Measurements from ENCODE around the gene C5orf52. TPM values are rescaled to one million over a fixed set of nuclear protein-coding genes. Genes with fewer than 3 reads are reported as not detected.
"Not testable (repeated sequence)": the region's sequence is repeated elsewhere in the genome, so short reads cannot be mapped to it uniquely, and the experiment has no call there.

C5orf52 gene
- total and polyA plus RNA-seq, 4 donors: not detected

DNA sequence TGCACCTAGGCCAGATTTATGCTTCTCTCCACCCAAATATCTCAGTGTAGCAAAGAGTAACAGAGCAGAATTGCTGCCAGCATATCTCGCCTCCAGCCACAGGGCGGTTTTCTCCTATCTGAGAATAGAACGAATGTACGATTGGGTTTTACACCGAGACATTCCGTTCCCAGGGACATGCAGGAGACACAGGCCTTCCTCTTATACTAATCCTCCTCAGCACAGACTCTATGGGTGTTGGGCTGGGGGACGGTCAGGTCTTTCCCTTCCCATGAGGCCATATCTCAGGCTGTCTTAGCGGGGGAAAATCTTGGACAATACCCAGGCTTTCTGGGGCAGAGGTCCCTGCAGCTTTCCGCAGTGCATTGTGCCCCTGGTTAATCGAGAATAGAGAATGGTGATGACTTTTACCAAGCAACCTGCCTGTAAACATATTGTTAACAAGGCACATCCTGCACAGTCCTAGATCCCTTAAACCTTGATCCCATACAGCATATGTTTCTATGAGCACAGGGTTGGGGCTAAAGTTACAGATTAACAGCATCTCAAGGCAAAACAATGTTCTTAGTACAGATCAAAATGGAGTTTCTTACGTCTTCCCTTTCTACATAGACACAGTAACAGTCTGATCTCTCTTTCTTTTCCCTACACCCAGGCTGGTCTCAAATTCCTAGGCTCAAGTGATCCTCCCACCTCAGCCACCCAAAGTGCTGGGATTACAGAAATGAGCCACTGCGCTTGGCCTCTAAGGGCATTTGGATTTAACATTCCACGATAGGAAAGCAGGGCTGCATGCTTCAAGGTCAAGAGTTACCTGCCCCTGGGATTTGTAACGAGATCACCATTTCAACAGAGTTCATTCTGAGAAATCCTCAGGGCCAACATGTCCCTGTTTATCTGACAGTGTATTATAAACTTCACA, 15.2 kb downstream of the C5orf52 start:
- H3K27me3 ChIP-seq (ENCODE audit: control insufficient read depth in 1 of 2, insufficient read depth in 2 of 2, low read length in 1 of 2); H3K27ac ChIP-seq (ENCODE audit: low read depth in 1 of 2, low read length in 2 of 2); intact Hi-C loops (cut with DNase I); H3K4me3 ChIP-seq (ENCODE audit: low read length in 2 of 2); H3K9me3 ChIP-seq (ENCODE audit: control insufficient read depth, low read length); H3K36me3 ChIP-seq (ENCODE audit: control insufficient read depth in 1 of 2, insufficient read depth in 2 of 2, low read length in 1 of 2); DNase-seq; ATAC-seq (ENCODE audit: low FRiP score); H3K4me1 ChIP-seq (ENCODE audit: control insufficient read depth in 1 of 2, insufficient read depth in 2 of 2, low read length in 2 of 2): not testable (repeated sequence)
- 83 to 86% methylated on average over 14 of the region's 14 CpGs for WGBS, 2 donors

DNA sequence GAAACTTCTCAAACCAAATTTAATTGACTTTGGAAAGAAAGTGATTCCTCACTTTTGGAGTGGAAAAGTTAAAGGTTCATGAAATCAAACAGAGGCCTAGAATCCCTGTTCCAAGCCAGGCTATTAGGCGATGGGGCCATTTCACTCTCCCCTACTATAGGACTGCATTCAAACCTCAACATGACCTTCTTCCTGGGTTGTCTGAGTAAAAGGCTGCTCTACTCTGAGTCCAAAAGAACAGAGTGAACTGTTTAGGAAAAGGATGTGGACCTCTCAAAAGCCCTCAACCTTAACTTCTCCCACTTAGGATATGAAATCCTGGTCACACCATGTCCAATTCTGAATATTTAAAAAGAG, 15.8 kb downstream of the C5orf52 start:
- no peak overlapping the region for H3K4me3 ChIP-seq (ENCODE audit: low read length in 2 of 2)
- no peaks in the 10 kb centered on the region for H3K9me3 ChIP-seq (ENCODE audit: control insufficient read depth, low read length)
- no peak for DNase-seq
- no peaks in the 10 kb centered on the region for H3K27me3 ChIP-seq (ENCODE audit: control insufficient read depth in 1 of 2, insufficient read depth in 2 of 2, low read length in 1 of 2)
- no peak for ATAC-seq (ENCODE audit: low FRiP score)
- intact Hi-C loops (cut with DNase I): no loop called here
- no peak overlapping the region for H3K27ac ChIP-seq (ENCODE audit: low read depth in 1 of 2, low read length in 2 of 2)
- no peaks in the 10 kb centered on the region for H3K4me1 ChIP-seq (ENCODE audit: control insufficient read depth in 1 of 2, insufficient read depth in 2 of 2, low read length in 2 of 2)
- no peaks in the 10 kb centered on the region for H3K36me3 ChIP-seq (ENCODE audit: control insufficient read depth in 1 of 2, insufficient read depth in 2 of 2, low read length in 1 of 2)
- WGBS, 2 donors: 95 to 96% methylated on average over 1 of the region's 1 CpG

DNA sequence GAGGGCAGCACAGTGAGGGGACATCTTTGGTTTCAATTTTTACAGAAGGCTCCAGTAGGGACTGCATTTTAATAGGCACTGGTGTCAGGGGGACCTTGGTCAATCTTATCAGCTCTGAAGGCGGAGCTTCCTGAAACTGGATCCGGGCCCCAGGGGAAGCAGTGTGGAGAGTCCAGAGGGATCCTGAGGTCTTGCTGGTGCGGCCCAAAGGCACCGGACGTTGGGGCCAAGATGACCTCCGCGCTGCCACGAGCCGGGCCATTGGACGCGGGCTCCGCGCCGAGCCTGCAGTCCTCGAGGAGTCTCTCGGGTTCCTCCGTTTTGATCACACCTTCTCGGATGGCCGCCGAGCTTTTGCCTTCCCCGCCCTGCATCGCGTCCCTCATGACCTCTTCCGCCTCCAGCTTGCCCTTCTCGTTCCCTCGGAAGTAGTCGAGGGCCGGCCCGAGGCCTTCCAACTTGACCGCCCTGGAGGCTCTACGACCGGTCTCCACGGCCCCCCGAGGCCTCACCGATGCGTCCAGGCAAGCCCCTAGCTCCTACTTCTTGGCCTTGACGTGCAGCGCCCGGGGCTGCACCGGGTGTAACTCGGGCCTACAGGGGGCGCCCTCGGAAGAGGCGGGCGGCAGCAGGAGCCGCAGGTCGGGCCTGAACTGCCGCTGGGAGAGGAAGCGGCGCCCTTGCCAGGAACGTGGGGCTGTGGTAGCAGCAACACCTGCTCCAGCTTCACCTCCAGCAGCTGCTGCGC, 18.8 kb downstream of the C5orf52 start:
- Histone ChIP-seq H3K27ac (ENCODE audit: low read depth in 1 of 2, low read length in 2 of 2) (no peak overlapping the region), H3K36me3 (ENCODE audit: control insufficient read depth in 1 of 2, insufficient read depth in 2 of 2, low read length in 1 of 2) (no peaks in the 10 kb centered on the region), H3K4me3 (ENCODE audit: low read length in 2 of 2) (no peak overlapping the region), H3K9me3 (ENCODE audit: control insufficient read depth, low read length) (no peaks in the 10 kb centered on the region), H3K27me3 (ENCODE audit: control insufficient read depth in 1 of 2, insufficient read depth in 2 of 2, low read length in 1 of 2) (no peaks in the 10 kb centered on the region), H3K4me1 (ENCODE audit: control insufficient read depth in 1 of 2, insufficient read depth in 2 of 2, low read length in 2 of 2) (no peaks in the 10 kb centered on the region)
- DNase-seq (peak in 1 of 2 donors; percentile 48), ATAC-seq (ENCODE audit: low FRiP score) (no peak)
- WGBS, 2 donors: 65 to 70% methylated on average over 44 to 52 of the region's 52 CpGs
- intact Hi-C loops (cut with DNase I): no loop called here

DNA sequence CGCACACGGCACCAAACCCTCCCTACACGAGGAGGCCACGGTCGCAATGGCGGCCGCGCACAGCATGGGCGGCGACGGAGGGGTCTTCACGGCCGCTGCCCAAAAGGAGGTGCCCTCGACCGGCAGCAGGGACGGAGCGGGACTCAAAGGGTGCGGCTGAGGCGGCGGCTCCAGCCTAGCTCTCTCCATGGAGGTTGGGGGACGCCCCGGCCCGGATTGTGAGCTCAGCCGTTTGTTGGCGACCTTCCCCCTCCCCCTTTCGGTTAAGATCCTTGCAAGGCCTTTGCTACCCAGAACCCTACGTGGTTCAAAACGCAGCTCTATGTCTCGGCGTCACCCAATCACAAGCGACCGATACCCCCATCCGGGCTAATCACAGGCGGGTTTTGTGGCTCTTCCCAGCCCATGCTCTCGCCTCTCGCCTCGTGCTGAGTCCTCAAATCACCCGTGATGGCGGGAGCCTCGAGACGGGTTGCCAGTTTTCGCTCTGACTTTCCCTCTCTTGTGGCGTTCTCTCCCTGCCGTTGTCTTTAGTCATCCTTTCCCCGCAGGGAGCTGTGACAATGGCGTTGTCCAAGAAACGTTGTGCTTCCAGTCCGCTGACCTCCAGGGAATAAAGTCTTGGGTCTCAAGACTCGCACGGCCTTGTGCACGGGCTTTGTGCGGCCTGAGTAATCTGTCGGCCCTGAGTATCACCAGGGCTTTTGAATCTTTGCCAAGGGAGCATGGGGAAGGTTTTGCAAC, 19.5 kb downstream of the C5orf52 start:
- intact Hi-C loops (cut with DNase I): no loop called here
- no peaks in the 10 kb centered on the region for H3K9me3 ChIP-seq (ENCODE audit: control insufficient read depth, low read length)
- H3K27me3 ChIP-seq (ENCODE audit: control insufficient read depth in 1 of 2, insufficient read depth in 2 of 2, low read length in 1 of 2): no peaks in the 10 kb centered on the region
- WGBS, 2 donors: 74 to 76% methylated on average over 52 to 53 of the region's 53 CpGs
- H3K36me3 ChIP-seq (ENCODE audit: control insufficient read depth in 1 of 2, insufficient read depth in 2 of 2, low read length in 1 of 2): no peaks in the 10 kb centered on the region
- DNase-seq (no peak), ATAC-seq (ENCODE audit: low FRiP score) (no peak)
- no peaks in the 10 kb centered on the region for H3K4me1 ChIP-seq (ENCODE audit: control insufficient read depth in 1 of 2, insufficient read depth in 2 of 2, low read length in 2 of 2)
- H3K4me3 ChIP-seq (ENCODE audit: low read length in 2 of 2): no peak overlapping the region
- H3K27ac ChIP-seq (ENCODE audit: low read depth in 1 of 2, low read length in 2 of 2): no peak overlapping the region

DNA sequence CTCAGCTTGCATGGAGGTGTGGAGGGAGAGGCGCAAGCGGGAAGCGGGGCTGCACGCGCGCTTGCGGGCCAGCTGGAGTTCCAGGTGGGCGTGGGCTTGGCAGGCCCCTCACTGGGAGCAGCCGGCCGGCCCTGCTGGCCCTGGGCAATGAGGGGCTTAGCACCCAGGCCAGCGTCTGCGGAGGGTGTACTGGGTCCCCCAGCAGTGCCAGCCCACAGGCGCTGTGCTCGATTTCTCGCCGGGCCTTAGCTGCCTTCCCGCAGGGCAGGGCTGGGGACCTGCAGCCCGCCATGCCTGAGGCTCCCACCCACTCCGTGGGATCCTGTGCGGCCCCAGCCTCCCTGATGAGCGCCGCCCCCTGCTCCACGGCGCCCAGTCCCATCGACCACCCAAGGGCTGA, 22.5 kb downstream of the C5orf52 start:
- not testable (repeated sequence) for ATAC-seq (ENCODE audit: low FRiP score)

DNA sequence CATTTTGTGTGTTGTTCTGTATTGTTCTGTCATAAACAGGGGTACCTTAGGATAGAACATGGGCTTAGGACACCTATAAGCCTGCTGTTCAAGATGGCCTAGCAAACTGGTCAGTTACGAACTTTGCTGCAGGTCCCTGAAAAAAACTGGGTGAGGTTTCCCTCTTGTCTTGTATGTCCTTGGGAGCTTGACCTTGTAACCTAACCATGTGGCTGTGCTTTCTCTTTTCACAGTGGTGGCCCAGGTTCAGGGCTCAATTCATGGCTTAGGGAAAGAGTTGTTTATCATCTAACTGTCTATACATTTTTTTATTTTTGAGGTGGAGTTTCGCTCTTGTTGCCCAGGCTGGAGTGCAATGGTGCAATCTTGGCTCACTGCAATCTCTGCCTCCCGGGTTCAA, 24.8 kb downstream of the C5orf52 start:
- H3K9me3 ChIP-seq (ENCODE audit: control insufficient read depth, low read length); H3K27ac ChIP-seq (ENCODE audit: low read depth in 1 of 2, low read length in 2 of 2); H3K36me3 ChIP-seq (ENCODE audit: control insufficient read depth in 1 of 2, insufficient read depth in 2 of 2, low read length in 1 of 2); ATAC-seq (ENCODE audit: low FRiP score); intact Hi-C loops (cut with DNase I); H3K4me1 ChIP-seq (ENCODE audit: control insufficient read depth in 1 of 2, insufficient read depth in 2 of 2, low read length in 2 of 2); H3K4me3 ChIP-seq (ENCODE audit: low read length in 2 of 2); DNase-seq; H3K27me3 ChIP-seq (ENCODE audit: control insufficient read depth in 1 of 2, insufficient read depth in 2 of 2, low read length in 1 of 2): not testable (repeated sequence)
- 90 to 99% methylated on average over 3 of the region's 3 CpGs for WGBS, 2 donors

More for the DNA sequence above, 22.5 kb downstream of the C5orf52 start:
- H3K27me3 ChIP-seq (ENCODE audit: control insufficient read depth in 1 of 2, insufficient read depth in 2 of 2, low read length in 1 of 2); DNase-seq; H3K4me3 ChIP-seq (ENCODE audit: low read length in 2 of 2); H3K9me3 ChIP-seq (ENCODE audit: control insufficient read depth, low read length); H3K4me1 ChIP-seq (ENCODE audit: control insufficient read depth in 1 of 2, insufficient read depth in 2 of 2, low read length in 2 of 2); H3K27ac ChIP-seq (ENCODE audit: low read depth in 1 of 2, low read length in 2 of 2); H3K36me3 ChIP-seq (ENCODE audit: control insufficient read depth in 1 of 2, insufficient read depth in 2 of 2, low read length in 1 of 2); intact Hi-C loops (cut with DNase I): not testable (repeated sequence)
- WGBS, 2 donors: 87 to 91% methylated on average over 23 to 25 of the region's 25 CpGs

DNA sequence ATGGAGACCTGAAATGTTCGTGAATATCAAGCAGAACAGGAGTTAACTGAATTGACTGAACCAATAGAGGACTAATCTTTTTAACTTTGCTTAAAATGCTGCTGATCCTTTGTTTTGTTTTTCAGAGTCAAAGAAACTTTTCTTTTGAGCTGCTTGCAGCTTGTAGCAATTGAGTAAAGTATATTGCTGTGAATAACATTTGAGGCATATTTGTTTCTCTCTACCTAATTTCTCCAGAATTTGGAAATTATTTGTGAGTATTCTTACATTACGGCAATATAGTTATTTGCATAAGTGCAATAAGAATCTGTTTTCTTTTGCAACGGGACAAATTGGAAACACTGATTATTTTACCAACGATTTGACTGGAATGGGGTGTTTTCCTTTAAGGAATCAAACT, 27.3 kb downstream of the C5orf52 start:
- H3K27me3 ChIP-seq (ENCODE audit: control insufficient read depth in 1 of 2, insufficient read depth in 2 of 2, low read length in 1 of 2); ATAC-seq (ENCODE audit: low FRiP score); H3K27ac ChIP-seq (ENCODE audit: low read depth in 1 of 2, low read length in 2 of 2); H3K36me3 ChIP-seq (ENCODE audit: control insufficient read depth in 1 of 2, insufficient read depth in 2 of 2, low read length in 1 of 2); H3K4me1 ChIP-seq (ENCODE audit: control insufficient read depth in 1 of 2, insufficient read depth in 2 of 2, low read length in 2 of 2); H3K4me3 ChIP-seq (ENCODE audit: low read length in 2 of 2); H3K9me3 ChIP-seq (ENCODE audit: control insufficient read depth, low read length); intact Hi-C loops (cut with DNase I); DNase-seq: not testable (repeated sequence)
- WGBS, 2 donors: 70 to 82% methylated on average over 4 of the region's 4 CpGs

DNA sequence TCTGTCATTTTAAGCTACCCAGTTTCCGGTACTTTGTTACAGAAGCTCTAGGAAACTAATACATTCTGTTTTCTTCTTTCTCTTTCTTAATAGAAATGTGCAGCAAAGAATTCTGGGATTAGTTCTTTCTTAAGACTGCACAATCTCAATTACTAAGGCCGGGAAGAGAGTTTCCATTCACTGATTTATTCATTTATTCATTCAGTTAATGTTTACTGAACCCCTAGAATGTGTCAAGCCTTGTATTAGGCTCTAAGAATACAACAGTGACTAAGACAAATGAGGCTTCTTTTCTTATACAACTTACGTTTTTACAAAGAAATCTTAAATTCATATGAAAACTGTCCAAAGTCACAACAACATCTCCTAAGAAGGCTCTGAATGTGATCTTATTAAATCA, 32.4 kb downstream of the C5orf52 start:
- H3K27me3 ChIP-seq (ENCODE audit: control insufficient read depth in 1 of 2, insufficient read depth in 2 of 2, low read length in 1 of 2): no peaks in the 10 kb centered on the region
- H3K4me3 ChIP-seq (ENCODE audit: low read length in 2 of 2): no peak overlapping the region
- ATAC-seq (ENCODE audit: low FRiP score): no peak
- DNase-seq: no peak
- 72 to 85% methylated on average over 3 of the region's 3 CpGs for WGBS, 2 donors
- no peaks in the 10 kb centered on the region for H3K9me3 ChIP-seq (ENCODE audit: control insufficient read depth, low read length)
- no peak overlapping the region for H3K27ac ChIP-seq (ENCODE audit: low read depth in 1 of 2, low read length in 2 of 2)
- intact Hi-C loops (cut with DNase I): no loop called here
- no peaks in the 10 kb centered on the region for H3K4me1 ChIP-seq (ENCODE audit: control insufficient read depth in 1 of 2, insufficient read depth in 2 of 2, low read length in 2 of 2)
- H3K36me3 ChIP-seq (ENCODE audit: control insufficient read depth in 1 of 2, insufficient read depth in 2 of 2, low read length in 1 of 2): no peaks in the 10 kb centered on the region

Measured in aorta (tissue), 5 donors.